Measurements from ENCODE around the gene AGMO.

Gene AGMO

GRCh38 chr7:15507171-15507570 lies 54.6 kb downstream of the AGMO start:
- no peak for DNase-seq (ENCODE audit: low read depth)
- H3K4me3 ChIP-seq (ENCODE audit: low read depth, low read length): no peak overlapping the region

- DNase-seq (ENCODE audit: low read depth): no peak
These were observed 56.1 kb downstream of the AGMO start for GRCh38 chr7:15505761-15506160.

GRCh38 chr7:15504351-15504750 lies 57.5 kb downstream of the AGMO start:
- DNase-seq (ENCODE audit: low read depth): no peak
- no peak overlapping the region for H3K4me3 ChIP-seq (ENCODE audit: low read depth, low read length)

More at GRCh38 chr7:15505761-15506160, 56.1 kb downstream of the AGMO start:
- no peak overlapping the region for H3K4me3 ChIP-seq (ENCODE audit: low read depth, low read length)

GRCh38 chr7:15503603-15504290 lies 58.1 kb downstream of the AGMO start:
- no peak for DNase-seq (ENCODE audit: low read depth)
- no peak overlapping the region for H3K4me3 ChIP-seq (ENCODE audit: low read depth, low read length)

- H3K4me3 ChIP-seq (ENCODE audit: low read depth, low read length): no peak overlapping the region
- DNase-seq (ENCODE audit: low read depth): no peak
These were observed 63.4 kb downstream of the AGMO start for GRCh38 chr7:15498465-15498864.

- no peak overlapping the region for H3K4me3 ChIP-seq (ENCODE audit: low read depth, low read length)
- no peak for DNase-seq (ENCODE audit: low read depth)
These were observed 66.6 kb downstream of the AGMO start for GRCh38 chr7:15495170-15495569.

- H3K4me3 ChIP-seq (ENCODE audit: low read depth, low read length): no peak overlapping the region
- DNase-seq (ENCODE audit: low read depth): no peak
These were observed 67.1 kb downstream of the AGMO start for GRCh38 chr7:15494711-15495110.

- no peak for DNase-seq (ENCODE audit: low read depth)
- no peak overlapping the region for H3K4me3 ChIP-seq (ENCODE audit: low read depth, low read length)
These were observed 70.5 kb downstream of the AGMO start for GRCh38 chr7:15491361-15491760.

GRCh38 chr7:15490291-15490690 lies 71.5 kb downstream of the AGMO start:
- no peak overlapping the region for H3K4me3 ChIP-seq (ENCODE audit: low read depth, low read length)
- no peak for DNase-seq (ENCODE audit: low read depth)

- DNase-seq (ENCODE audit: low read depth): no peak
- no peak overlapping the region for H3K4me3 ChIP-seq (ENCODE audit: low read depth, low read length)
These were observed 72.0 kb downstream of the AGMO start for GRCh38 chr7:15489861-15490260.

- DNase-seq (ENCODE audit: low read depth): no peak
- H3K4me3 ChIP-seq (ENCODE audit: low read depth, low read length): no peak overlapping the region
These were observed 72.4 kb downstream of the AGMO start for GRCh38 chr7:15489383-15489782.

- no peak overlapping the region for H3K4me3 ChIP-seq (ENCODE audit: low read depth, low read length)
- DNase-seq (ENCODE audit: low read depth): no peak
These were observed 73.4 kb downstream of the AGMO start for GRCh38 chr7:15488401-15488800.

- no peak overlapping the region for H3K4me3 ChIP-seq (ENCODE audit: low read depth, low read length)
- DNase-seq (ENCODE audit: low read depth): no peak
These were observed 73.9 kb downstream of the AGMO start for GRCh38 chr7:15487896-15488295.

GRCh38 chr7:15485998-15486397 lies 75.8 kb downstream of the AGMO start:
- no peak for DNase-seq (ENCODE audit: low read depth)
- H3K4me3 ChIP-seq (ENCODE audit: low read depth, low read length): no peak overlapping the region

- no peak overlapping the region for H3K4me3 ChIP-seq (ENCODE audit: low read depth, low read length)
- no peak for DNase-seq (ENCODE audit: low read depth)
These were observed 76.4 kb downstream of the AGMO start for GRCh38 chr7:15485431-15485830.

- no peak for DNase-seq (ENCODE audit: low read depth)
These were observed 80.7 kb downstream of the AGMO start for GRCh38 chr7:15481132-15481531.

GRCh38 chr7:15478401-15478800 lies 83.4 kb downstream of the AGMO start:
- no peak overlapping the region for H3K4me3 ChIP-seq (ENCODE audit: low read depth, low read length)
- DNase-seq (ENCODE audit: low read depth): no peak

More at GRCh38 chr7:15481132-15481531, 80.7 kb downstream of the AGMO start:
- H3K4me3 ChIP-seq (ENCODE audit: low read depth, low read length): no peak overlapping the region

GRCh38 chr7:15476531-15476918 lies 85.3 kb downstream of the AGMO start:
- no peak for DNase-seq (ENCODE audit: low read depth)
- no peak overlapping the region for H3K4me3 ChIP-seq (ENCODE audit: low read depth, low read length)

GRCh38 chr7:15475808-15476530 lies 85.8 kb downstream of the AGMO start:
- no peak for DNase-seq (ENCODE audit: low read depth)
- H3K4me3 ChIP-seq (ENCODE audit: low read depth, low read length): no peak overlapping the region

GRCh38 chr7:15471669-15471950 lies 90.2 kb downstream of the AGMO start:
- no peak for DNase-seq (ENCODE audit: low read depth)
- H3K4me3 ChIP-seq (ENCODE audit: low read depth, low read length): no peak overlapping the region
